Measurements from ENCODE around the gene ACADS.

- TF ChIP-seq EZH2 (IDR thresholded peaks at IDR 0.05; ENCODE audit: borderline replicate concordance, insufficient read depth, low read length, poor library complexity, severe bottlenecking) (no peak), CTCF (IDR thresholded peaks at IDR 0.05; ENCODE audit: poor library complexity, severe bottlenecking) (no peak)
Observed at GRCh38 chr12:120687578-120688289, 37.9 kb upstream of the ACADS start.

Data from neural cell (in vitro differentiated cells).